Glomerular endothelial cell (primary cell): ENCODE data around the gene MACROD2. TPM values are rescaled to one million over a fixed set of nuclear protein-coding genes. Genes with fewer than 3 reads are reported as not detected.

ENCODE experiments used
- DNase-seq: peaks from one replicate; pipeline ENCODE4 v3.0.0-alpha.2; 2011; ENCODE audit warnings: low read depth, low spot score; ENCODE audit errors: extremely low read depth
- total RNA-seq: library from RNA; depleted of rRNA; stranded (reverse); fragments of >200 nt; gene quantifications from 2 replicates; pipeline ENCODE4 v1.2.3, GENCODE V29; 2015

MACROD2 gene
- total RNA-seq, 1 donor from 2014 or later, result 0.76 TPM

GRCh38 chr20:15886250-15886649 is 1890.9 kb downstream of the MACROD2 start:
- no peak for DNase-seq

- no peak for DNase-seq
Observed at GRCh38 chr20:15887387-15887786, 1892.1 kb downstream of the MACROD2 start.

DNA sequence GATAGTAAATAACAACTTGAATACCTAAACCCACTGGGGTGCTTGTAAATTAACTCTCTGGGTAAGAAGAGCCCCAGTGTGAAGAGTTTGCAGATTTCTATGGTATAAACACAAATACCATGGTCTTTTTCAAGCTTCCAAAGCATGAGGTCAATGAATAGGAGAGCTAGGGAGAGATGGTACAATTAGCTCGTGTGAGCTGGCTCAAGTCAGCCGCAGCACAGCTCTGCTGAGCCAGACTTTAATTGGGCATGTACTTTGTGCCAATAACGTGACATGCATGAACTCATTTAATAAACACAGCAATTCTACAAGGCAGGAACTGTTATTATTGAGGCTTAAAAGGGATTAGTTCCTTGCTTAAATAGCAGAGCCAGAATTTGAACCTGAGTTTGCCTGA is 1893.7 kb downstream of the MACROD2 start:
- DNase-seq, result no peak

- DNase-seq, result no peak
Observed at GRCh38 chr20:15889514-15890256, 1894.4 kb downstream of the MACROD2 start.

DNA sequence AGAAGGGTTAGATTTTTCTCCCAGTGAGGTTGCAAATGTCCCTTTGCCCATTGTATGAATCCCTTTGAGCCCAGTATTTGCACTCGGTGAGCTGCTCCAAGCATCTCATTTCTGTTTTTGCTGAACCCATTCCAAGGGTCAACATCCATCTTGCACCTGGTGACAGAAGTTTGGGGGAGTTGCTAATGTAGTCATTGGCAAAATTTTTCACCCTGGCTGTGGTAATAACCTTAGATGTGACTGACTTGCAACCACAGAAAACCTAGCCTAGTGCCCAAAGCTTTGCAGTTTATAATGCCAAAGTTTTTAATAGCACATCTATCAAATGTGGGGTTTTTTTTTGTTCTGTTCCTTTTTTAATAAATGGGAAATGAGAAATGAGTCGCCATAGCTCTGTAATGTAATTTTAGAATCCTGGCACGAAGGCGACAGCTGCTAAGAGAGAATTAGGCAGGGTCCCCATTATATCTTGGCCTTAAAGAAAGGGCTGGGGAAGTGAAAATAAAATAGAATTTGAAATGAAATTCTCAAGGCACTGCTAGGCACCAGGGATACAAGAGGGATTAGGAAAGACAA is 1895.2 kb downstream of the MACROD2 start:
- no peak for DNase-seq

GRCh38 chr20:15895126-15895525 is 1899.8 kb downstream of the MACROD2 start:
- DNase-seq, result no peak

GRCh38 chr20:15895560-15896084 is 1900.3 kb downstream of the MACROD2 start:
- no peak for DNase-seq

GRCh38 chr20:15899967-15900366 is 1904.7 kb downstream of the MACROD2 start:
- no peak for DNase-seq

- no peak for DNase-seq
Observed at GRCh38 chr20:15900443-15900842, 1905.1 kb downstream of the MACROD2 start.

DNA sequence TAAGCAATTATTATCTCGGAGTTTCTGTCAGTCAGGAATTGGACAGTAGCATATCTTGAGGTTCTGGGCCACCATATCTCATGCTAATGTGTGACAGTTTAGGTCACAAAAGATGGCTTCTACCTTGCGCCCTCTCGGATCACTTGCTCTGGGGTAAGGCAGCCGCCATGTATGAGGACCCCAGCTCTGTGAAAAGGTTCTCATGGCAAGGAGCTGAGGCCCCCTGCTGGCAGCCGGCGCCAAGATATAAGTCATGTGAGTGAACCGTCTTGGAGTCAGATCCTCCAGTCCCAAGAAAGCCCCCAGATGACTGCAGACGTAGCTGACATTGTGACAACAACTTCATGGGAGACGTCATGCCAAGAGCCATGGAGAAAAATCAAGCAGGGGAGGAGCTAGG is 1907.2 kb downstream of the MACROD2 start:
- no peak for DNase-seq

DNA sequence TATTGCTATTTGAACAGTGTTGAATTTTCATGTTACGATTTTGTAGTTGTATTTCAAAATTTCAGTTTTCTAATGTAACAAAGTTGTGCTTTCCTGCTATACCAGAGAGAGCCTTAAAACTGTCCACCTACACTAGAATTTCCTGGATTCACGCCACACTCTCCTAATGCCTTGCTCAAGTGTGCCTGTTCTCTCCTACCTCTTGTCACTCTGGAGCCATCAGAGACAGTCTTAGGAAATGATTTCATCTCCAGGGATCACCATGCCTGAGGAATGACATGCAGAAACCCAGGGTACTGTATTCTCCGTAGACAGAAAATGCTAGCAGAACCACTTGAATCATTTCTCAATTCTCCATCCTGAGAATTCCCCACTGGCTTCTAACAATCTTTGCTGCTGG is 1910.3 kb downstream of the MACROD2 start:
- DNase-seq, result no peak

GRCh38 chr20:15909995-15910394 is 1914.7 kb downstream of the MACROD2 start:
- no peak for DNase-seq

DNA sequence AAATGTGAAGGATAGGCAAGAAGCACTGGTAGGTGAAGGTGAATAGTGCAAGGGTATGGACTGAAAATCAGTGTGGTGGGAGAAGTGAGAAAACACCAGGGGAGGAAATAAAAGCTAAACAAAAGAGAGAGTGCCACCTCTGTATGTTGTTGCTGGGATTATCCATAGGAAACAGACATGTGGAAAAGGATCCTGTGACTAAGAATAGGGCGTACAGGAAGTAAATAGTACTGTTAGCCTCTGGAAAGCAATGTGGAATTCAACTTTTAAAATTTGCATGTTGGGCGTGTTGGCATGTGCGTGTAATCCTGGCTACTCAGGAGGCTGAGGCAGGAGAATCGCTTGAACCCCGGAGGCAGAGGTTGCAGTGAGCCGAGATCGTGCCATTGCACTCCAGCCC is 1916.3 kb downstream of the MACROD2 start:
- DNase-seq, result no peak

GRCh38 chr20:15913391-15914025 is 1918.2 kb downstream of the MACROD2 start:
- DNase-seq, result no peak

DNA sequence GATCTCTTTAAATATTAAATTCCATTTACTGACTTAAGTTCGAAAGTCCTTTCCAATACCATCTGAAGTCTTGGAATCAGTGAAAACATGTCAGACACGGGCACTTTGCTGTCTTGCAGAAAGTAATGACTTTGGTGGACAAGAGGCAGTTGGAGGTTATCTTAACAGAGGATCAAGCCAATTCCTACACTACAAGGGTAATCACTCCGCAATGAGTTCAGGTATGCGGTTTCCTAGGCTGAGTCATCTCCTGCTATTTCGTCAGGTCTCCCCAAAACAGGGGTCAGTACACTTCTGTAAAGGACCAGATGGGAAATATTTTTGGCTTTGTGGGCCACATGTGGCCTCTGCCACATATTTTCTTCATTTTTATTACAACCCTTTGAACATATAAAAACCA is 1921.3 kb downstream of the MACROD2 start:
- DNase-seq, result no peak

DNA sequence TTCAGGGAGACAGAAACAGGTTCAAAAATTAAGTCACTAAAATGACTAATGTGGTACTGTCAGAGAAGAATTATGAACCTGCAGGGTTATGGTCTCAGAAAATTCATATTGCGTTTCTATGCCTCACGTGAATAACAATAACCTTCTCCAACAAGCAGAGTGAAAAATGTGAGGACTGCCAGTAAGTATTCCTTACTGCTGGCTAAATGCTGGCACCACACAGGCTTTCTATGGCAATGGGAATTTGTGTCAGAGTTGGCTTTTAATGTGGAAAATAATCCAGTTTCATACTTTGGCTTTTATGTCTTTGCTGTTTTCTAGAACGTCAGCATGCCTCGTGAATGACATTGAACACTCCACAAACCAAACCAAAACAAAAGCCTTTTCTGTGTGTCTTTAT is 1922.0 kb downstream of the MACROD2 start:
- no peak for DNase-seq

DNA sequence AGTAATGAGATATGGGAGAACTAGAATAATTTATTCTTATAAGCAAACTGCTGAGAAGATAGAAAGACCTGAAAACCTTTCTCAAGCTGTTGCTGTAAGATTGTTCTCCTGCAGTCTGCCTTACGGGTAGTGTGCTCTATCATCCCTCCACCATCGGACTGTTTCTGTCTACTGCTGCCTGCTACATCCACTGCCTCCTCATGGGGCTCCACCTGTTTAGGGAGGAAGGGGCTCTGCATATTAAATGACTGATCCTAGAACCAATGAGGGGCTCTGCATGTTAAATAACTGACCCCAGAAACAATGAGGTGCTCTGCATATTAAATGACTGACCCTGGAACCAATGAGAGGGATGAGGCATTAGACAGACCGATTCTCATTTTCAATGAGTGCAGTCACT is 1923.3 kb downstream of the MACROD2 start:
- DNase-seq, result no peak

GRCh38 chr20:15919118-15919517 is 1923.8 kb downstream of the MACROD2 start:
- DNase-seq, result no peak

DNA sequence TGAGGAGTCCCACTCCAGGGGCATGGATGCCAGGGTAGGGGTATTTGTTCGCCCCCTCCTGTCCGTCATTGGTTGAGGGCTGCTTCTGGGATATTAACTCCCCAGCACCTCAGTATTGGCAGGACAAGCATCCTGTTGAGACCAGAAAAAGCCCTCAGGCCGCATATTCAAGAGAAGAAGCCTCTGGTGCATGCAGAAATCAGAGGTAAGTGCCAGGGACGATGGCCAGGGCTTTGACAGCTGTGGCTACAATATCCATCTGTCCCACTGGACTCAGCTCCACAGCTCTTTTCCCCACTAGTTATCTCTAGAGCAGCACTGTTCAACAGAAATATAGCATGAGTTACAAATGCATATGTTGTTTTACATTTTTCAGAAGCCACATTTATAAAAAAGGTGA is 1926.6 kb downstream of the MACROD2 start:
- no peak for DNase-seq

GRCh38 chr20:15922556-15922955 is 1927.2 kb downstream of the MACROD2 start:
- no peak for DNase-seq

- DNase-seq, result no peak
Observed at GRCh38 chr20:15923030-15923776, 1927.9 kb downstream of the MACROD2 start.
